ENCODE data around the gene SLC6A18. TPM values are rescaled to one million over a fixed set of nuclear protein-coding genes. Genes with fewer than 3 reads are reported as not detected.
A peak's percentile ranks its signal among the peaks of the same experiment; 100 is the strongest.

Gene SLC6A18
- total RNA-seq, 8 experiments from 2014 or later, result 0.14 TPM; not detected in 7

- Histone ChIP-seq H3K27ac (no peak overlapping the region), H3K4me3 (no peak overlapping the region), H3K4me1 (replicated peaks in 1 of 2) (peaks cover 12 to 15% of the 10 kb centered on the region in 2 donors)
- peak in 7 of 8 experiments; percentile 46 to 84 (median 67) for ATAC-seq (replicated peaks in 6 of 8)
- 0 to 38% (median 10%) methylated on average over 2 to 11 of the region's 43 CpGs; no CpG with 5 or more reads in 6 of the 10 experiments for WGBS, 10 experiments
- in situ Hi-C loops (cut with MboI; ENCODE audit: low pct_unique_long_range_greater_than_20kb in 2 of 9, low sequenced_read_pairs in 9 of 9, unreplicated experiment in 9 of 9), result no loop called here
Measured at GRCh38 chr5:1246711-1247431, 21.7 kb downstream of the SLC6A18 start.

GRCh38 chr5:1247811-1248210 is 22.6 kb downstream of the SLC6A18 start:
- peaks cover 12 to 15% of the 10 kb centered on the region in 2 donors for H3K4me1 ChIP-seq (replicated peaks in 1 of 2)
- ATAC-seq (replicated peaks in 6 of 8), result no peak
- H3K27ac ChIP-seq, result no peak overlapping the region
- in situ Hi-C loops (cut with MboI; ENCODE audit: low pct_unique_long_range_greater_than_20kb in 2 of 9, low sequenced_read_pairs in 9 of 9, unreplicated experiment in 9 of 9), result no loop called here
- 17 to 40% (median 20%) methylated on average over 1 of the region's 6 CpGs; no CpG with 5 or more reads in 7 of the 10 experiments for WGBS, 10 experiments
- no peak overlapping the region for H3K4me3 ChIP-seq

GRCh38 chr5:1249366-1250280 is 24.4 kb downstream of the SLC6A18 start:
- Histone ChIP-seq H3K4me1 (replicated peaks in 1 of 2) (peaks cover 4 to 6% of the 10 kb centered on the region in 2 donors), H3K27ac (no peak overlapping the region), H3K4me3 (no peak overlapping the region)
- 0 to 80% (median 50%) methylated on average over 2 to 4 of the region's 29 CpGs; no CpG with 5 or more reads in 3 of the 10 experiments for WGBS, 10 experiments
- ATAC-seq (replicated peaks in 6 of 8), result peak in 1 of 8 experiments; percentile 30
- in situ Hi-C loops (cut with MboI; ENCODE audit: low pct_unique_long_range_greater_than_20kb in 2 of 9, low sequenced_read_pairs in 9 of 9, unreplicated experiment in 9 of 9), result no loop called here

GRCh38 chr5:1251678-1252580 is 26.7 kb downstream of the SLC6A18 start:
- Histone ChIP-seq H3K4me3 (no peak overlapping the region), H3K27ac (no peak overlapping the region), H3K4me1 (replicated peaks in 1 of 2) (no peaks in the 10 kb centered on the region)
- in situ Hi-C loops (cut with MboI; ENCODE audit: low pct_unique_long_range_greater_than_20kb in 2 of 9, low sequenced_read_pairs in 9 of 9, unreplicated experiment in 9 of 9), result no loop called here
- ATAC-seq (replicated peaks in 6 of 8), result no peak
- WGBS, 10 experiments, result 0 to 90% (median 64%) methylated on average over 1 to 22 of the region's 27 CpGs; no CpG with 5 or more reads in 1 of the 10 experiments

GRCh38 chr5:1252681-1253080 is 27.5 kb downstream of the SLC6A18 start:
- WGBS, 10 experiments, result 40 to 100% methylated on average over 1 to 3 of the region's 9 CpGs; no CpG with 5 or more reads in 8 of the 10 experiments
- Histone ChIP-seq H3K27ac (no peak overlapping the region), H3K4me1 (replicated peaks in 1 of 2) (peaks cover 0 to 7% of the 10 kb centered on the region in 2 donors), H3K4me3 (no peak overlapping the region)
- ATAC-seq (replicated peaks in 6 of 8), result no peak
- in situ Hi-C loops (cut with MboI; ENCODE audit: low pct_unique_long_range_greater_than_20kb in 2 of 9, low sequenced_read_pairs in 9 of 9, unreplicated experiment in 9 of 9), result no loop called here

GRCh38 chr5:1253456-1254105 is 28.4 kb downstream of the SLC6A18 start:
- Histone ChIP-seq H3K4me3 (no peak overlapping the region), H3K27ac (no peak overlapping the region), H3K4me1 (replicated peaks in 1 of 2) (peaks cover 0 to 8% of the 10 kb centered on the region in 2 donors)
- in situ Hi-C loops (cut with MboI; ENCODE audit: low pct_unique_long_range_greater_than_20kb in 2 of 9, low sequenced_read_pairs in 9 of 9, unreplicated experiment in 9 of 9), result no loop called here
- 73 to 95% (median 89%) methylated on average over 2 to 6 of the region's 33 CpGs; no CpG with 5 or more reads in 6 of the 10 experiments for WGBS, 10 experiments
- no peak for ATAC-seq (replicated peaks in 6 of 8)

GRCh38 chr5:1254196-1254595 is 29.0 kb downstream of the SLC6A18 start:
- WGBS, 10 experiments, result 75 to 86% (median 80%) methylated on average over 2 to 8 of the region's 19 CpGs; no CpG with 5 or more reads in 7 of the 10 experiments
- Histone ChIP-seq H3K4me1 (replicated peaks in 1 of 2) (peaks cover 0 to 8% of the 10 kb centered on the region in 2 donors), H3K4me3 (no peak overlapping the region), H3K27ac (no peak overlapping the region)
- no peak for ATAC-seq (replicated peaks in 6 of 8)
- in situ Hi-C loops (cut with MboI; ENCODE audit: low pct_unique_long_range_greater_than_20kb in 2 of 9, low sequenced_read_pairs in 9 of 9, unreplicated experiment in 9 of 9), result no loop called here

GRCh38 chr5:1255081-1255561 is 29.9 kb downstream of the SLC6A18 start:
- Histone ChIP-seq H3K4me1 (replicated peaks in 1 of 2) (peaks cover 0 to 8% of the 10 kb centered on the region in 2 donors), H3K27ac (no peak overlapping the region), H3K4me3 (no peak overlapping the region)
- 26 to 86% (median 65%) methylated on average over 2 to 9 of the region's 16 CpGs; no CpG with 5 or more reads in 6 of the 10 experiments for WGBS, 10 experiments
- no peak for ATAC-seq (replicated peaks in 6 of 8)
- in situ Hi-C loops (cut with MboI; ENCODE audit: low pct_unique_long_range_greater_than_20kb in 2 of 9, low sequenced_read_pairs in 9 of 9, unreplicated experiment in 9 of 9), result no loop called here

GRCh38 chr5:1256776-1257175 is 31.6 kb downstream of the SLC6A18 start:
- Histone ChIP-seq H3K4me3 (no peak overlapping the region), H3K27ac (no peak overlapping the region), H3K4me1 (replicated peaks in 1 of 2) (peaks cover 0 to 8% of the 10 kb centered on the region in 2 donors)
- no peak for ATAC-seq (replicated peaks in 6 of 8)
- 0 to 90% (median 63%) methylated on average over 1 to 10 of the region's 23 CpGs; no CpG with 5 or more reads in 5 of the 10 experiments for WGBS, 10 experiments
- in situ Hi-C loops (cut with MboI; ENCODE audit: low pct_unique_long_range_greater_than_20kb in 2 of 9, low sequenced_read_pairs in 9 of 9, unreplicated experiment in 9 of 9), result no loop called here

GRCh38 chr5:1257363-1257762 is 32.2 kb downstream of the SLC6A18 start:
- WGBS, 10 experiments, result 39 to 86% (median 65%) methylated on average over 8 to 11 of the region's 17 CpGs; no CpG with 5 or more reads in 5 of the 10 experiments
- in situ Hi-C loops (cut with MboI; ENCODE audit: low pct_unique_long_range_greater_than_20kb in 2 of 9, low sequenced_read_pairs in 9 of 9, unreplicated experiment in 9 of 9), result no loop called here

GRCh38 chr5:1257841-1258240 is 32.7 kb downstream of the SLC6A18 start:
- Histone ChIP-seq H3K27ac (no peak overlapping the region), H3K4me1 (replicated peaks in 1 of 2) (peaks cover 0 to 8% of the 10 kb centered on the region in 2 donors), H3K4me3 (no peak overlapping the region)
- in situ Hi-C loops (cut with MboI; ENCODE audit: low pct_unique_long_range_greater_than_20kb in 2 of 9, low sequenced_read_pairs in 9 of 9, unreplicated experiment in 9 of 9), result no loop called here
- ATAC-seq (replicated peaks in 6 of 8), result no peak
- WGBS, 10 experiments, result 0 to 91% (median 90%) methylated on average over 2 to 6 of the region's 13 CpGs; no CpG with 5 or more reads in 7 of the 10 experiments

More at GRCh38 chr5:1257363-1257762, 32.2 kb downstream of the SLC6A18 start:
- no peak overlapping the region for H3K27ac ChIP-seq
- peaks cover 0 to 8% of the 10 kb centered on the region in 2 donors for H3K4me1 ChIP-seq (replicated peaks in 1 of 2)
- H3K4me3 ChIP-seq, result no peak overlapping the region
- peak in 3 of 8 experiments; percentile 46 to 82 (median 75) for ATAC-seq (replicated peaks in 6 of 8)
